ENCODE results near the gene C22orf42. TPM values are rescaled to one million over a fixed set of nuclear protein-coding genes. Genes with fewer than 3 reads are reported as not detected.
"Not testable (repeated sequence)": the region's sequence is repeated elsewhere in the genome, so short reads cannot be mapped to it uniquely, and the experiment has no call there.

C22orf42 gene
- total RNA-seq, 1 experiment from 2014 or later = not detected

DNA sequence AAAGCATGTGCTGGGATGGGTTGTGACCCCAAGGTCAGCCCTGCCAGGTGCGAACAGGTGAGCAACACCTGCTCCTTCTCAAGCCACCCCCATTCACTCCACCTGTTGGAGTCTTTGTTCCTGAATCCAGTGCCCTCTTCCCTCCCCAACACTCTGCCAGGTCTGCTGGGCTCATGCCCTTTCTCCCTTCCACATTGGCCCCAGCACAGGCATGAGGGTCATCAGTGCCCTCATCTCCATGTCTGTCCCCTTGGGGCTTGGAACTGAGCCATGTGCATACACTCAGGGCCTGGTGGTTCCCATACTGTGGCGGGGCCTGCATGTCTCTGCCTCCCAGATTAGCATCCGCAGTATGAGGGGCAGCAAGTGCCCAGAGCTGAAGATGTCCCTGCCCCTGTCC lies 26.7 kb upstream of the C22orf42 start:
- DNase-seq (ENCODE audit: low spot score) = no peak

- no peak for DNase-seq (ENCODE audit: low spot score)
Measured at GRCh38 chr22:32183625-32184024, 24.5 kb upstream of the C22orf42 start.

DNA sequence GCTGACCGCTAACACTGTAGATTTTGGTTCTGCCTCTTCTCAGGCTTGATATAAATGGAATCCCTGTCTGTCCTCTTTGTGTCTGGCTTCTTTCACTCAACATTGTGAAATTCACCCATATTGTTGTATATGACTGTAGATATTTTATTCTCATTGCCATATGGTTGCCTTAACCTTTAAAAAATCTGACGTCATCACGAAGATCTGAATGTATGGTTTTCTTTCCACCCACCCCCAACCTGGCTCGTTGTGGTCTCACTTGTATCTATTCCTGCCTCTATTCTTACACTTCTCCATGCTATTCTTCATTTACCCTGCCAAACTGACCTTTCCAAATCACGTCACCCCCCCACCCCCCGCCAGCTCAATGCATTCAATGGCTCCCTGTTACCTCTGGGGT lies 21.9 kb upstream of the C22orf42 start:
- DNase-seq (ENCODE audit: low spot score) = no peak

GRCh38 chr22:32177221-32177765 lies 18.2 kb upstream of the C22orf42 start:
- DNase-seq (ENCODE audit: low spot score) = no peak

DNA sequence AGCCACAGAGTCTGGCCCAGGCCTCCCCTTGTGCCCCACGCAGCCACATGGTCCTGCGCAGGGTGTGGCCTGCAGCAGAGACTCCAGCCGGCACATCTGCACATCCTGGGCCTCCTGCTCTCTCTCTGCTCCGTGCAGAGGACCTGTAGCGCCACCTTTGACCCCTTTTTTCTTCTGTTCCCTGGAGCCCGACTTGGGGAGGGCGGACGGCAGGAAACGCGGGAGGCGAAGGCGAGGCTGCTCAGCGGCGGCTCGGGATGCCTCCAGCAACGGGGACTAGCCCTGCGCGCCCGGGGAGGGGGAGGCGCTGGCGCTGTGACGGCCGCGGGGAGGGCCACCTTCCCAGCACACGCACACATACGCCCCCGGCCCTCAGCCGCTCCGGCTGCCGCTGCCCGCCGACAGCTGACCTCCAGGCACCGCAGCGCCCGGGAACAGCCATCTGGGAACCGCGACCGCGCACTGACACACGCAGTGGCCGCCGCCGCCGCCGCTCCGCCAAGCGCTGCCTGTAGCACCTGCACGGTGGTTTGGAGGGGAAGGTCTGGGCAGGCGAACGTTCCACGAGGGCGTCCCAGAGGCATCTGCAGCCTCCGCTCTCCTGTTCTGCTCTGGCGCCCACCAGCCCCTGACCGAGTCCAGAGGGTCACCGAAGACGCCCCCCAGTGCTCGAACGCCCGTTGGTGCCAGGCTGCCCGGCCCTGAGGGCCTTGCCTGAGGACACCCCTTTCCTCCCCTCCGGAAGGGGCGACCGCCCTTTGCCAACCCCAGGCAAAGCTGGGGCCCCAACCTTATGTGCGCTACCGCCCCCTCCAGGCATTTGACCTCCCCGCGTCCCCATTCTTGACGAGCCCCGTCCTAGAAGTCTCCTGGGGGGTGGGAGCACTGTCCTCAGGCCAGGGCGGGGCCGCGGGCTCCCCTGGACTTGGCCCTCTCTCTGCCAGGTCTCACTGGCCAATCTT lies 16.9 kb upstream of the C22orf42 start:
- no peak for DNase-seq (ENCODE audit: low spot score)

DNA sequence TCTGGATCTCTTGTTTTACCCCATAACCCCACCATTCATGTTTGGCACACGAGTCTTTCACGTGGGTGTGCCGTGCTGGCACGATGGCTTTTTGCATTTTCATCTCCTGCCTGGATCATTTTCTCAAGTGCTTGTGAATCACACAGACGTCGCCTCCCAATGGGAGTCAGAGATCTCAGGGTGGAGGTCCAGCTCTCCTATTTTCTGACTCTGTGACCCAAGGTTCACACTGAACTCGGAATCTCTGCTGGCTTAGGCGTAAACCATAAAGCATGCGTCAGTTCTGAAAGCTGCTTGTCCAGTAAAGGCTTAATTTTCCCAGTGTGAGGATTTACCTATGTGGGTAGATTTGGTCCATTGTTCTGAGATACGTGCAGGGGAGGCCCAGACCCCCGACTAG lies 16.0 kb upstream of the C22orf42 start:
- DNase-seq (ENCODE audit: low spot score) = no peak

GRCh38 chr22:32165681-32166080 lies 6.6 kb upstream of the C22orf42 start:
- no peak for DNase-seq (ENCODE audit: low spot score)

DNA sequence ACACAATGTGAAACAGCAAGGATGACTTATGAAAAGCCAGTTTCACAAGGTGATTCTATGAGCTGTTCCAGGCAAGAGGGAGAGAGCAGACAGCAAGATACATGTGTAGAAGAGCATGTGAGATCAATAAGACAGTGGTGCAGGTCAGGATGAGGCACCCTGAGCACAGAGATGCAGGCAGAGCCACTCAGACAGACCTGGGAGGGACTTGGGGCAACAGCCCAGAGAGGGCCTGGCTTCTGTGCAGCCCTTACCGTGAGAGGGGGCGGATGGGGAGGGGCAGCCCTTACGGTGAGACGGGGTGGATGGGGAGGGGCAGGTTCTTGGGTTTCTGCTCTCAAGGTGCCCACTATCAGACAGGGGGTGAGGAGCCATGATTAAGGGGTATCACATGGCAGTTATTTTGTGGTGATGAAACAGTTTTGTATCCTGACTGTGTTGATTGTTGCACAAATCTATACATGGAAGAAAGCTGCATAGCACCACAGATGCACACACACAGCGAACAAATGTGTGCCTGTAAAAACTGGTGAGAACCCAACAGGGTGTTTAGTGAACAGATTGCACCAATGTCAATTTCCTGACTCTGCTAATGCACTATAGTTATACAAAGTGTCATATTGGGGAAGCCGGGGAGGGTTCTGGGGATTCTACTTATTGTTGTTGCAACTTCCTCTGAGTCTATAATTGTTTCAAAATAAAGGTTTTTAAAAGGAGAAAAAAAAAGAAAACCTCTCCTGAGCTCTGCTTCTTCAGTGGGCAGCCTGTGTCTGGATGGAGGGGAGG lies 5.2 kb upstream of the C22orf42 start:
- DNase-seq (ENCODE audit: low spot score) = no peak

DNA sequence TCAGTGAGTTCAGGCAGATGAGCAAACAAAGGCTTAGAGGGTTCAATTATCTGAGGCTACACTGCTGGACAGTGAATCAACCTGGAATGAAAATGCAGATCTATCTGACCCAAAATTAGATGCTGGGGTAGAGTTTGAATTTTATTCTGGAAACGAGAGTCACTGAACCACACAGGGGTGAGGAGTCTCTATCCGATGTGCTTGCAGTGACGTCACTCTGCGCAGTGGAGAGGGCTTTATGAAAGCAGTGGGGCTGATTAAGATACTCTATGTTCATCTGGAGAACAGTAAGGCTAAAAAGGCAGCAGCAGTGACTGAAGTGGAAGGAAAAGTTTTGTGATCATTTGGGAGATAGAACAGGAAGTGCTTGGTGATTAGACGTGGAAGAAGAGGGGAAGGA lies 1.3 kb upstream of the C22orf42 start:
- DNase-seq (ENCODE audit: low spot score) = not testable (repeated sequence)

DNA sequence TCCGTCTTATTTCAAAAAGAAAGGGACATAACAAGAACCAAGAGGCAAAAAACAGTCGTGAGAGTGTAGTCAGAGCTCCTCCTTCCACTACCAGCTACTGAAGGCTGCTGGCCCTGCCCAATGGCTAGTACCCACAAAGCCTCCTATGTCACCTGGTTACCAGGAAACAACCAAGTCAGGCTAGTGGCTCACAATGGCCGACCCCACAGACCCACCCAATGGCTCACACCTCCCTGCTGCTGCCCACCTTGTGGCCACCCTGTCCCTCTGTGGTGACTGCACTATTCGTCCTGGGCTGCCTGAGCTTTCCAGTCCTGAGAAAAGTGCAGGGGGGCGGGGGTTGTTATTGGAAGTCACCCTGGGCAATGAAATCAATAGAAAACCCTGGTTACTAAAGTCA lies 1.5 kb downstream of the C22orf42 start:
- not testable (repeated sequence) for DNase-seq (ENCODE audit: low spot score)

DNA sequence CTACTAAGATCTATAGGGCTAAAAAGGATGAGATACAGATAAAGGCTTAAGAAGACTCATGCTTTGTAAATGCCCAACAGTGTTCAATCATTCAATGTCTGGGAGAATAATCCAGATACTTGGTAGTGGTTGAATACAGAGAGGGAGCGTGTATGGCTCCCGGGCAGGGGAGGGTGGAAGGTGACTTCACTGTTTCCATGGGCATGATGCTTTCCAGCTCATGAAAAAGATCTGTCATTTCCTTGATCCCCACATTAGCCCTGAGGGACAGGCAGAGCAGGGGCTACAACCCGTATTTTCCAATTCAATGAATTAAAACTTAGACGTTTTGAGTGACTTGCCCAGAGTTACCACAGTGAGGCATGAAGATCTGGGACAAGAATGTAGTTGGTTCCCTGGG lies 4.4 kb downstream of the C22orf42 start:
- DNase-seq (ENCODE audit: low spot score) = not testable (repeated sequence)

GRCh38 chr22:32151641-32152040 lies 7.5 kb downstream of the C22orf42 start:
- DNase-seq (ENCODE audit: low spot score) = not testable (repeated sequence)

DNA sequence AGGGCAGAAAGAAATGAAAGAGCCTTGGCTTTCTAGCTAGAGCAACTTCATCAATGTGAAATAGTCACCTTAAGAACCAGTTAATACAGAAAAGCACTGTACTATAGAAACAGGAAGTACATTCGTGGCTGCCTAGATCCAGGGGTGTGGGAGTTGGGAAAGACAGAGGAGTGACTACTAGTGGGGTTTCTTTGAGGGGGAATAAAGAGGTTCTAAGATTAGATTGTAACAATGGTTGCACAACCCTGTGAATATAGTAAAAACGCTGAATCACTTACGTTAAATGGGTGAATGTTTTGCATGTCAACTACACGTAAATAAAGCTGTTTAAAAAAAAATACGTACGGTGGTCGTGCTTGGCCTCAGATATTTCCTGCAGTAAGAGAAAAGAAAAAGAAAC lies 8.5 kb downstream of the C22orf42 start:
- not testable (repeated sequence) for DNase-seq (ENCODE audit: low spot score)

DNA sequence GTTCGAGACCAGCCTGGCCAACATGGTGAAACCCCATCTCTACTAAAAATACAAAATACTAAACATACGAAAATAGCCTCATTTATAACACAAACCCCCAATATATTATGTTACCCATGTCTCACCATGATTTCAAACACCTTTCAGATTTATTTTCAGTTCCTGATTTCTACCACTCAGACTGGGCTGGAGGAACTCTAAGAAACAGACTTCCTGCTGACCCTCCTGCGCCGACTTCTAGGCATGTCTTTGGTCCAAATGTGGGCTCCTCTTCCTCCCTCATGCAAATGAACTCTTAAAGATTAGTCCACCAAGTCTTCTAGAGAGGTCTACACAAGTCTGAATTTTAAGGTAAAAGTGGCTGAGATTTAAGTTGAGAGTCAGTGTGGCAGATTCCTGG lies 10.7 kb downstream of the C22orf42 start:
- DNase-seq (ENCODE audit: low spot score) = not testable (repeated sequence)

GRCh38 chr22:32147128-32147527 lies 12.0 kb downstream of the C22orf42 start:
- not testable (repeated sequence) for DNase-seq (ENCODE audit: low spot score)

DNA sequence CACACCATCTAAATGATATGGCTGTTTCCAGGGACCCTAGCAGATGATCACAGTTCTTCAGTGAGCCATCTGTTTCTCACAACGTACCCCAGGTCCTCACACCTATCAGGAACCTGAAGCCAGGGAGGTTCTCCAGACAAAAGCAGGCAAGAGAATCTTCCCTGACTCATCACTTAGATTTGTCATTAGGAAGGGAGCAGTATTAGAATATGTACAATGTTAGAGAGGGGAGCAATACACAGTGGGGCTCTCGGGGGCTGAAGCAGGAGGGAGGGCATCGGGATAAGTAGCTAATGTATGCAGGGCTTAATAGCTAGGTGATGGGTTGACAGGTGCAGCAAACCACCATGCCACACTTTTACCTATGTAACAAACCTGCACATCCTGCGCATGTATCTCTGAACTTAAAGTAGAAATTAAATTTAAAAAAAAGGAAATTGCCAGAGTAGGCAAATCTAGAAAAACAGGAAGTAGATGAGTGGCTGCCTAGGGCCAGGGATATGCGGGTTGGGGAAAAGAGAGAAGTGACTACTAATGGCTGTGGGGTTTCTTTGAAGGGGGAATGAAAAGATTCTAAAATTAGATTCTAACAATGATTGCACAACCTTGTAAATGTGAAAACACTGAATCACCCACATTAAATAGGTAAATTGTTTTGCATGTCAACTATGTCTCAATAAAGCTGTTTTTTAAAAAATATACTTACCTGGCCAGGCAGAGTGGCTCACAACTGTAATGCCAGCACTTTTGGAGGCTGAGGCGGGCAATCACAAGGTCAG lies 14.4 kb downstream of the C22orf42 start:
- no peak for DNase-seq (ENCODE audit: low spot score)

DNA sequence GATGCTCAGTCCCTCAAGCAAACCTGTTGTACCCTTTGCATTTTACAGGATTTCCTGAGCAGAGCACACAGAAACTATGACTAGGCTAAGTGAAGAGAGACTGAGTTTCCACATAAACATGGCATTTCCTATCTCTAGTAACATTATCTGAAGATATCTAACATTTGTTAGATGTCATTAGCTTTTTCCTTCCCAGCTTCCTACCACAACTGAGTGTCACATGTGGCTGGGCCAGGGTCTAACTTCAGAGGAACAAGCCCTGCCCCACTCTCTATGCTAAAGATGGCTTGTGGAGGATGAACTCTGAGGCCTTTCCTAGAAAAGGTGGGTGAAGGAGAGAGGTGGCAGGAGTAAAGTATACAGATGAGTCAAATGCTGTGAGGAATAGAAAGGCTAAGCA lies 16.5 kb downstream of the C22orf42 start:
- no peak for DNase-seq (ENCODE audit: low spot score)

DNA sequence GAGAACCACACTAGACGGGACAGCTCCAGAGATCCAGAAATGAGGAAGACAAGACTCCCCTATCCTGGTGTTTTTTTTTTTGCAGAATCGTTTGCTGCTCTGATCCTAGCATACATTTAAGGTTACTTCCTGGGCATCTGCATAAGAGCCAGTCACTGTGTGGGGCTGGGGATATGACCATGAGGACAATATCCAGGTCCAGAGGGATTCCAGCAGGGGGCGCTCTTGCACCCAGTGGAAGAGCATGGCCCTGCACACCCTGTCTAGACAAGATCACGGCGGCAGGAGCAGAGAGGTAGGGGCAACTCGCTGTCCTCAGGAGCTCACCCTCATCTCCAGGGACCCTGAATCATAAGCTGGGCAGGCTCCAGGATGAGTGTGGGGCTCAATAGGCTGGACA lies 18.4 kb downstream of the C22orf42 start:
- DNase-seq (ENCODE audit: low spot score) = not testable (repeated sequence)

DNA sequence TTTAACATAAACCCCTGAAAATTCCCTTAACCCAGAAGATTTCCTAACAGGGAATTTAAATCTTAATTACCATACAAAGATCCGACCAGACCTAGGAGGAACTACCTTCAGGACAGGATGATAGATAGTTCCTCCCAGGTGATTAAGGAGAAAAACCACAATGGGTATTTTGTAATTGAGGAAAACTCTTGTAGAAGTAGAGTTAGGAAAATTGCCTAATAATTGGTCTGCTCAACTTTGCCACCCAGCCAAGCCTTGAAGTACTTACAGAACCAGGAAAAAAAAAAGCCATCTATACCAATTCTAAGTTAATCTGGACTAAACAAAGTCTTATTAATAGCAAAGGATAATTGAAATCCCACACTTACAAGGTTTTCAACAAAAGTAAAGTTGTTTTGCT lies 20.5 kb downstream of the C22orf42 start:
- not testable (repeated sequence) for DNase-seq (ENCODE audit: low spot score)

DNA sequence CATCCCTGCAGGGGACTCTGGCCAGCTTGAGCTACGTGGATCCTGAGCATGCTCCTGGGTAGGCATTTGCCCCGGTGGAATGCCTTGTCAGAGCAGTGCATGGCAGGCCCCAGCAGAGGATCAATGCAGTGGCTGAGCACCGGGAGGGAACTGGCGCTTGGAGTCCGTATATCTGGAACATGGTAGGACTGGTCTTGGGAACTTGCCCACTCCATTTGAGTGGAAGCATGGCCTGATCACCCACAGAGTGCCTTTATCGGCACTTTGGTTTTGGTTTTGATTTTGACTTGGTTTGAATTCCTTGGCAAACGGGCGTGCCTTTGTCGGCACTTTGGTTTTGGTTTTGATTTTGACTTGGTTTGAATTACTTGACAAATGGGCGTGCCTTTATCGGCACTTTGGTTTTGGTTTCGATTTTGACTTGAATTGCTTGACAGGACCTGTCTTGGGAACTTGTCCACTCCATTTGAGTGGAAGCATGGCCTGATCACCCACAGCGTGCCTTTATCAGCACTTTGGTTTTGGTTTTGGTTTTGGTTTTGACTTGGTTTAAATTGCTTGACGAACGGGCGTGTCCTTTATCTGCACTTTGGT lies 21.3 kb downstream of the C22orf42 start:
- peak; percentile 48 for DNase-seq (ENCODE audit: low spot score)

- DNase-seq (ENCODE audit: low spot score) = not testable (repeated sequence)
Measured at GRCh38 chr22:32136881-32137280, 22.2 kb downstream of the C22orf42 start.
